K562 (cell line): ENCODE data around the gene OTOL1. TPM values are rescaled to one million over a fixed set of nuclear protein-coding genes. Genes with fewer than 3 reads are reported as not detected.

ENCODE experiments used
- ARNT ChIP-seq, 2 experiments: fragments of 450-650 bp; IDR thresholded peaks; 2 replicates each; pipeline ENCODE4 v1.6.1; 2016; ENCODE audit warnings: mild to moderate bottlenecking in 1 of 2
- CEBPG ChIP-seq, 3 experiments: fragments of 200-800 bp in 1 of 3; sonication (Bioruptor generic) in 1 of 3; sonication (generic) in 1 of 3; formaldehyde crosslinking in 1 of 3; IDR thresholded peaks in 2 of 3; conservative IDR thresholded peaks in 1 of 3; 2 replicates each; pipeline versions ENCODE4 v1.6.1 to v1.8.0; 2016 to 2022; ENCODE audit warnings: missing compliant biosample characterization in 2 of 3, missing genetic modification characterization in 2 of 3, mild to moderate bottlenecking in 1 of 3, missing genetic modification reagents in 1 of 3
- CTBP1 ChIP-seq: fragments of 450-650 bp; IDR thresholded peaks from 2 replicates; pipeline ENCODE4 v1.6.1; 2016; ENCODE audit warnings: borderline replicate concordance
- E2F5 ChIP-seq: sonication (generic); formaldehyde crosslinking; IDR thresholded peaks from 2 replicates; pipeline ENCODE4 v1.8.0; 2022; ENCODE audit warnings: mild to moderate bottlenecking, missing genetic modification reagents
- GATA2 ChIP-seq: sonication (generic); formaldehyde crosslinking; IDR thresholded peaks from 2 replicates; pipeline ENCODE4 v1.4.0; 2020; ENCODE audit warnings: mild to moderate bottlenecking, missing genetic modification reagents
- HDAC1 ChIP-seq, 2 experiments: fragments of 450-650 bp; IDR thresholded peaks; 2 replicates each; pipeline ENCODE4 v1.6.1; 2016 to 2017; ENCODE audit warnings: inconsistent platforms in 1 of 2, mild to moderate bottlenecking in 1 of 2, moderate library complexity in 1 of 2
- LARP7 ChIP-seq: fragments of 450-650 bp; IDR thresholded peaks from 2 replicates; pipeline ENCODE4 v1.6.1; 2016
- LCOR ChIP-seq: sonication (generic); formaldehyde crosslinking; IDR thresholded peaks from 2 replicates; pipeline ENCODE4 v1.8.0; 2022; ENCODE audit warnings: mild to moderate bottlenecking, missing genetic modification reagents
- MED1 ChIP-seq: sonication (generic); formaldehyde crosslinking; IDR thresholded peaks from 2 replicates; pipeline ENCODE4 v1.8.1; 2023; ENCODE audit warnings: missing genetic modification reagents, borderline replicate concordance
- RREB1 ChIP-seq: fragments of 250-450 bp; sonication (Bioruptor Pico); IDR thresholded peaks from 2 replicates; pipeline ENCODE4 v1.4.0; 2020
- SMAD1 ChIP-seq: fragments of 150-350 bp; IDR thresholded peaks from 2 replicates; pipeline ENCODE4 v1.6.1; 2014; ENCODE audit warnings: low read length, low read depth; ENCODE audit not compliant: partially characterized antibody
- polyA plus RNA-seq, 8 experiments: library from polyadenylated mRNA; depleted of rRNA in 4 of 8; stranded (reverse) in 5 of 8; unstranded in 3 of 8; fragments of >200 nt; fragmentation: Nextera tagmentation in 2 of 8; fragmentation: Illumina TruSeq in 1 of 8; extraction: Ambion mirVana in 2 of 8; extraction: Trizol in 1 of 8; gene quantifications; 2 replicates each; pipeline versions ENCODE4 v1.2.1 to v1.2.3, GENCODE V29; 2011 to 2014; ENCODE audit warnings: inconsistent platforms in 1 of 8, missing spikeins in 1 of 8
- total RNA-seq, 7 experiments: library from RNA; depleted of rRNA in 6 of 7; stranded (reverse); fragments of >200 nt in 6 of 7; fragmentation: Illumina TruSeq in 2 of 7; extraction: Trizol in 2 of 7; gene quantifications; 2 replicates each; pipeline versions ENCODE4 v1.2.1 to v1.2.3, GENCODE V29; 2011 to 2021; ENCODE audit warnings: low replicate concordance in 1 of 7

OTOL1 gene
- total and polyA plus RNA-seq, 9 of the 15 experiments (the other 6 are each of a cell fraction or from before 2014, with no cell fraction given) = not detected

GRCh38 chr3:161510510-161511260 lies 14.1 kb downstream of the OTOL1 start (continued):
- TF ChIP-seq RREB1 (no peak), LARP7 (no peak), CTBP1 (no peak), HDAC1 (IDR thresholded peaks at IDR 0.05) (no peak), MED1 (CRISPR knock-in tag) (no peak), SMAD1 (no peak), LCOR (CRISPR knock-in tag) (no peak), ARNT (IDR thresholded peaks at IDR 0.05) (no peak), CEBPG (CRISPR knock-in tag; IDR thresholded peaks at IDR 0.05) (no peak), CEBPG (tag; conservative IDR thresholded peaks at IDR 0.05 in 1 of 2, IDR thresholded peaks at IDR 0.05 in 1 of 2) (no peak), E2F5 (CRISPR knock-in tag) (no peak), GATA2 (CRISPR knock-in tag) (no peak)
- TF ChIP-seq, all 486 proteins: peak for 0
